NT2/D1 (cell line): ENCODE results near the gene IFITM5.
"Not testable (repeated sequence)": the region's sequence is repeated elsewhere in the genome, so short reads cannot be mapped to it uniquely, and the experiment has no call there.

Experiments used
- DNase-seq: peaks from one replicate; pipeline ENCODE4 v3.0.0-alpha.2; 2011; ENCODE audit warnings: low read depth, low spot score
- H3K27me3 ChIP-seq: 2 replicates; pipeline ENCODE4 v1.6.0; 2011; ENCODE audit warnings: mild to moderate bottlenecking; ENCODE audit not compliant: insufficient read length, insufficient read depth
- H3K36me3 ChIP-seq: 2 replicates; pipeline ENCODE4 v1.6.1; 2011; ENCODE audit warnings: mild to moderate bottlenecking, low read length, mixed read lengths; ENCODE audit not compliant: insufficient read depth, insufficient read length
- H3K4me1 ChIP-seq: 2 replicates; pipeline ENCODE4 v1.5.1; 2011; ENCODE audit not compliant: insufficient read depth, insufficient read length
- H3K4me3 ChIP-seq: 2 replicates; pipeline ENCODE4 v1.5.1; 2011; ENCODE audit warnings: low read depth; ENCODE audit not compliant: insufficient read length
- H3K9ac ChIP-seq: 2 replicates; pipeline ENCODE4 v1.6.0; 2011; ENCODE audit warnings: low read depth; ENCODE audit not compliant: insufficient read length
- H3K9me3 ChIP-seq: 2 replicates; pipeline ENCODE4 v1.5.1; 2011; ENCODE audit warnings: mild to moderate bottlenecking, low read length; ENCODE audit not compliant: insufficient read depth
- SUZ12 ChIP-seq: IDR thresholded peaks from 2 replicates; pipeline ENCODE4 v1.6.1; 2011; ENCODE audit not compliant: insufficient read length, insufficient read depth; ENCODE audit errors: extremely low read depth
- YY1 ChIP-seq: IDR thresholded peaks from 2 replicates; pipeline ENCODE4 v1.6.1; 2011; ENCODE audit not compliant: insufficient read length, insufficient read depth
- ZNF274 ChIP-seq: IDR thresholded peaks from 2 replicates; pipeline ENCODE4 v1.6.1; 2011; ENCODE audit warnings: mild to moderate bottlenecking, low read depth, low read length

Gene IFITM5

DNA sequence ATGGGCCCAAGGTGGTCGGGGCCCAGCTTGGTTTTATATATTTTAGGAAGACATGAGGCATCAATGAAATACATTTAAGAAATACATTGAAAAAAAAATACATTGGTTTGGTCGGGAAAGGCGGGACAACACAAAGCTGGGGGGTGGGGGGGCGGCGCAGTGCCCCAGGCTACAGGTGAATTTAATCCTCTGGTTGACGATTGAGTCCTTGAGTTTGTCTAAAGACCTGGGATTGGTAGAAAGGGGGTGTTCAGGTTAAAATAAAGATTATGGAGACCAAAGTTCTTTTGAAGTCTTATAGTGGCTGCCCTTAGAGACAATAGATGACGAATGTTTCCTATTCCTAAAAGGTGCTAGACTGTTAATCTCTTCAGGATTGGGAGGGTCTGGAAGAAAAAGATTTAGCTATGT is 17.6 kb upstream of the IFITM5 start:
- no peak for DNase-seq
- no peaks in the 10 kb centered on the region for H3K36me3 ChIP-seq
- H3K9ac ChIP-seq, result no peak overlapping the region
- peaks cover 26% of the 10 kb centered on the region for H3K4me1 ChIP-seq
- H3K27me3 ChIP-seq, result no peaks in the 10 kb centered on the region
- no peaks in the 10 kb centered on the region for H3K9me3 ChIP-seq
- TF ChIP-seq SUZ12 (no peak), YY1 (no peak), ZNF274 (no peak)
- H3K4me3 ChIP-seq, result no peak overlapping the region

DNA sequence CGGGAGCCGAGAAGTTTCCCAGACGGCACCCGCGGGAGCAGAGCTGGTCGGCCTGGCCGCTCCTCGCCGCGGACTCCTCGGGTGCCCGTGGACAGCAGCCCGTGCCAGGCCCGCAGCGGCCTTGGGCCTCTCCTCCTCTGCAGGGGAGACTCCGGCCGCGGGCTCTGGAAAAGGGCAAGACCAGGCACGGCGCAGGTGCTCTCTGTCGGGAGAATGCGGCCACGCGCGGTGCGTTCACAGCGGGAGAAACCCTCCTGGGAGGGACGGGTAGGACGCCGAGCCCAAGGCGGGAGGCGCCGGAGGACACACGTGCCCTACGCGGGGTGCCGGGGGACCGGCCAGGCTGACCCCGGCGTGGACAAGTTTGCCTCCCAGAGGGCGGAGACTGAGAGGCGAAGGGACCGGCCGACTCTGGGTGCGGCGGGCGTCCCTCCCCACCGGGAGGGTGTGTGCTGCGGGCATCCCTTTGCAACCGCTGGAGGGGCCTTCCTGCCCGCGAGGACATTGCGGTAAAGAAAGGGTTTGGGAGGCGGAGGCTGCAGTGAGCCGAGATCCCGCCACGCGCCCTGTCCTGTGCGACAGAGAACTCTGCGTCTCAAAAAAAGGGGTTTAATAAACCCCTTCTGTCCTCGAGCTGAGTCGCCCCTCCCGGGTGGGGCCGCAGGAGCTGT is 16.8 kb upstream of the IFITM5 start:
- TF ChIP-seq SUZ12 (no peak), YY1 (no peak), ZNF274 (no peak)
- no peak for DNase-seq
- peaks cover 27% of the 10 kb centered on the region for H3K4me1 ChIP-seq
- peak overlapping the region; percentile 8 for H3K4me3 ChIP-seq
- H3K9me3 ChIP-seq, result no peaks in the 10 kb centered on the region
- H3K27me3 ChIP-seq, result no peaks in the 10 kb centered on the region
- no peaks in the 10 kb centered on the region for H3K36me3 ChIP-seq
- H3K9ac ChIP-seq, result peak overlapping the region; percentile 81

DNA sequence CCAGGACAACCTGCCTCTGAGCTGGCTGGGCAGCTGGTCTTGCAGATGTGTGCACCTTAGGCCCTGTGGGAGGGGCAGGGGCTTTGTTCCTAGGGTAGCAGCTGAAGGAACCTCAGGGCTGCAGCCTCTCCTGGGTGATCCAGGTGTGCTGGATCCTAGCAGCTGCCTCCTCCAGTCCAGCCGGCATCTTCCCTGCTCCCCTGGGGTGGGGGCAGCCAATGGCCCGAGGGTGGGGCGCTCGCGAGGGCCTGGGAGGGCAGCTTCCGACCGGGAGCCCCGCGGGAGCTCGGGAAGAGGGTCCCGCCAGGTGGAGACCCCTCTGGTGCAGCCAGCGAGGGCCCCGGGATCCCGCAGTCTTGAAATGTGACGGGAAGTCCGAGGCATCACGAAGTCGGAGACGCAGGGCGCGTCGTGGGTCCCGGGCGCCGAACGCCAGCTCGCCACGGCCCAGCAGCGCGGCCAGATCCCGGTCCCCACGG is 16.2 kb upstream of the IFITM5 start:
- Histone ChIP-seq H3K9me3 (no peaks in the 10 kb centered on the region), H3K9ac (peak overlapping the region; percentile 81), H3K36me3 (no peaks in the 10 kb centered on the region), H3K4me3 (peak overlapping the region; percentile 66), H3K4me1 (peaks cover 25% of the 10 kb centered on the region), H3K27me3 (no peaks in the 10 kb centered on the region)
- no peak for TF ChIP-seq SUZ12
- TF ChIP-seq YY1, result no peak
- TF ChIP-seq ZNF274, result no peak
- DNase-seq, result no peak

DNA sequence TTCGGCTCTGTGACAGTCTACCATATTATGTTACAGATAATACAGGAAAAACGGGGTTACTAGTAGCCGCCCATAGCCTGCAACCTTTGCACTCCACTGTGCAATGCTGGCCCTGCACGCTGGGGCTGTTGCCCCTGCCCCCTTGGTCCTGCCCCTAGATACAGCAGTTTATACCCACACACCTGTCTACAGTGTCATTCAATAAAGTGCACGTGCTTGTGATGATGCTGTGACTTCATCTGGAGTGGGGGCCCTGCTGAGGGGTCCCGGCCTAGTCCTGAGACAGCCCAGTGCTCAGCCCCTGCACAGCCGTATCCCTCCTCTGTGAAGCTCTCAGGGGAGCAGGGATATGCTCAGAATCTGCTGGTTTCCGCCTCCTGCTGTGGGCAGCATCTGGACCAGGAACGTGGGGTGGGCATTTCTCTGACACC is 15.7 kb upstream of the IFITM5 start:
- Histone ChIP-seq H3K4me1 (peaks cover 25% of the 10 kb centered on the region), H3K9ac (peak overlapping the region; percentile 81), H3K36me3 (no peaks in the 10 kb centered on the region), H3K27me3 (no peaks in the 10 kb centered on the region), H3K9me3 (no peaks in the 10 kb centered on the region), H3K4me3 (peak overlapping the region; percentile 66)
- no peak for DNase-seq
- TF ChIP-seq YY1 (no peak), ZNF274 (no peak), SUZ12 (no peak)

DNA sequence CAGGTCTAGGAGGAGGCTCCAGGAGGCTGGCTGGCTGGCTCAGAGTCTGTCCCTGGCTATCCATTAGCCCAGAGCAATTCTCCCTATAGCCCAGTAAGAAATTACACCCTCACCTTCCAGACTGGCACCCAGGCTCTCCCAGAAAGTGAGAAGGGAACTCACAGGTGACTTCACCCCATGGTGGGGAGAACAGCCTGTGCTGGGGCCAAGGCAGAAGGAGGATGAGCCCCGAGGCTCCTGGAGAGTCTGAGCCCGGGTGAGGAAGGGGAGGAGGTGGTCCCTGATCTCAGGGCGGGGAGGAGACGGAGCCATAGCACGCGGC is 15.2 kb upstream of the IFITM5 start:
- H3K27me3 ChIP-seq, H3K36me3 ChIP-seq, H3K9me3 ChIP-seq, DNase-seq: not testable (repeated sequence)
- peak overlapping the region; percentile 86 for H3K9ac ChIP-seq
- peaks cover 23% of the 10 kb centered on the region for H3K4me1 ChIP-seq
- H3K4me3 ChIP-seq, result peak overlapping the region; percentile 66

DNA sequence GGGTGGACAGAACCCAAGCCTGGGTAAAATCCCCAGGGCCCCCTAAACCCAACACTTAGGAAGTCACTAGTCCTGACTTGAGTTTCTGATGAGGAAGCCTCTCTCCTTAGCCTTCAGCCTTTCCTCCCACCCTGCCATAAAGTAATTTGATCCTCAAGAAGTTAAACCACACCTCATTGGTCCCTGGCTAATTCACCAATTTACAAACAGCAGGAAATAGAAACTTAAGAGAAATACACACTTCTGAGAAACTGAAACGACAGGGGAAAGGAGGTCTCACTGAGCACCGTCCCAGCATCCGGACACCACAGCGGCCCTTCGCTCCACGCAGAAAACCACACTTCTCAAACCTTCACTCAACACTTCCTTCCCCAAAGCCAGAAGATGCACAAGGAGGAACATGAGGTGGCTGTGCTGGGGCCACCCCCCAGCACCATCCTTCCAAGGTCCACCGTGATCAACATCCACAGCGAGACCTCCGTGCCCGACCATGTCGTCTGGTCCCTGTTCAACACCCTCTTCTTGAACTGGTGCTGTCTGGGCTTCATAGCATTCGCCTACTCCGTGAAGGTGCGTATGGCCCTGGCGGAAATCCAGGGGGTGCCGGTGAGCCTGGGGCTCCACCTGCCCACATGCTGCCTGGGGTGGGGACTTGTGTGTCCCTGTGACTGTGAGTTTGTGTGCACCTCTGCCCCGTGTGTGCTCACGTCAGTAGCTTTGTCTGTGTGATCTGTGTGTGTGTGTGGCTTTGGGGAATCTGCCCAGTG is 14.6 kb upstream of the IFITM5 start, which contains the start of gene IFITM1:
TSS of gene IFITM1 (plus strand) at position 254 of the 767 bp plus-strand sequence. CDS start at position 385, 131 bp downstream.
- no peak for TF ChIP-seq ZNF274
- TF ChIP-seq SUZ12, result no peak
- no peak for TF ChIP-seq YY1
- Histone ChIP-seq H3K36me3 (no peaks in the 10 kb centered on the region), H3K9me3 (no peaks in the 10 kb centered on the region), H3K27me3 (no peaks in the 10 kb centered on the region), H3K9ac (peak within 1 kb of the TSS; percentile 86), H3K4me3 (peak within 1 kb of the TSS; percentile 66), H3K4me1 (peaks cover 24% of the 10 kb centered on the region)
- DNase-seq, result peak; percentile 50

DNA sequence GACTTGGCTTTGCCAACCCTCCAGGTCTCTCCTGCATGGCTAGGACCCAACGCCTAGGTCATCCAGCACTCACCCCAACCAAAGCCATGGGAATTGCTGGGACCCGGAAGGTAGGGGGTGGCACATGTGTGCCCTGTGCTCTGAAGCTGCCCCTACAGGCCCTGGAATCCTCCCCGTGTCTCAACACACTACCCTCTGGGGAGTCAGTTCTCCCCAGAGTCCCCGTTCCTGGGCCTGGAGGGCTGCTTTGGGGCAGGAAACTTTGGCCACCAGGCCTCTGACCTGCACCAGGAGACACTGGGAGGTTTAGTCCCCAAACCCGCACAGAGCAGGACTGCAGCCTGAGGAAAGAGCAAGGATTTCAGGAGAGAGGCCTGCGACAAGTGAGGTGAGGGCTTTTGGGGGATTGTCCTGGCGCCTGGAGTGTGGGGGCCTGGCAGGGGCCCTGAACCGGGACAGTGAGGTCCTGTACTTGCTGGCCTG is 14.0 kb upstream of the IFITM5 start:
- no peaks in the 10 kb centered on the region for H3K36me3 ChIP-seq
- TF ChIP-seq ZNF274, result no peak
- peaks cover 25% of the 10 kb centered on the region for H3K4me1 ChIP-seq
- H3K4me3 ChIP-seq, result peak overlapping the region; percentile 10
- no peaks in the 10 kb centered on the region for H3K27me3 ChIP-seq
- H3K9ac ChIP-seq, result peak overlapping the region; percentile 52
- H3K9me3 ChIP-seq, result no peaks in the 10 kb centered on the region
- no peak for DNase-seq
